H9 (cell line): Measurements from ENCODE around the gene CNDP1. TPM values are rescaled to one million over a fixed set of nuclear protein-coding genes. Genes with fewer than 3 reads are reported as not detected.

Experiments used
- DNase-seq: peaks from one replicate; pipeline ENCODE4 v3.0.0-alpha.2; 2017
- H2AFZ ChIP-seq: one replicate; pipeline ENCODE4 v1.6.1; 2013; ENCODE audit warnings: mild to moderate bottlenecking, low read length, control low read depth, moderate library complexity
- H2AK5ac ChIP-seq: 2 replicates; pipeline ENCODE4 v1.6.1; 2013; ENCODE audit warnings: low read length, control low read depth, mixed read lengths; ENCODE audit not compliant: insufficient read length
- H2BK120ac ChIP-seq: one replicate; pipeline ENCODE4 v1.6.1; 2013; ENCODE audit warnings: low read depth, mild to moderate bottlenecking, low read length, control low read depth, inconsistent platforms; ENCODE audit not compliant: poor library complexity, severe bottlenecking
- H2BK12ac ChIP-seq: 2 replicates; pipeline ENCODE4 v1.6.1; 2013; ENCODE audit warnings: low read length, control low read depth, mixed read lengths, low read depth; ENCODE audit not compliant: insufficient read length
- H2BK15ac ChIP-seq: 2 replicates; pipeline ENCODE4 v1.6.1; 2013; ENCODE audit warnings: low read depth, low read length, control low read depth
- H2BK20ac ChIP-seq: one replicate; pipeline ENCODE4 v1.6.1; 2013; ENCODE audit warnings: low read depth, mild to moderate bottlenecking, low read length, control low read depth, inconsistent platforms; ENCODE audit not compliant: poor library complexity, severe bottlenecking
- H2BK5ac ChIP-seq: 2 replicates; pipeline ENCODE4 v1.6.1; 2013; ENCODE audit warnings: low read length, control low read depth, mixed read lengths; ENCODE audit not compliant: insufficient read length
- H3K14ac ChIP-seq: 2 replicates; pipeline ENCODE4 v1.6.1; 2013; ENCODE audit warnings: low read length, control low read depth; ENCODE audit not compliant: insufficient read depth
- H3K18ac ChIP-seq: 2 replicates; pipeline ENCODE4 v1.6.1; 2013; ENCODE audit warnings: low read depth, mild to moderate bottlenecking, mixed read lengths, low read length, control low read depth; ENCODE audit not compliant: insufficient read length
- H3K23ac ChIP-seq: 2 replicates; pipeline ENCODE4 v1.6.1; 2013; ENCODE audit warnings: low read length, control low read depth, mixed read lengths, low read depth; ENCODE audit not compliant: insufficient read length
- H3K23me2 ChIP-seq: 2 replicates; pipeline ENCODE4 v1.6.1; 2013; ENCODE audit warnings: low read depth, mild to moderate bottlenecking, mixed read lengths, low read length, control low read depth; ENCODE audit not compliant: insufficient read length, poor library complexity, severe bottlenecking
- H3K27ac ChIP-seq: 2 replicates; pipeline ENCODE4 v1.5.1; 2013; ENCODE audit warnings: low read length, control low read depth, mixed read lengths, low read depth; ENCODE audit not compliant: insufficient read length
- H3K27me3 ChIP-seq: 2 replicates; pipeline ENCODE4 v1.6.1; 2013; ENCODE audit warnings: low read length, control low read depth, inconsistent platforms; ENCODE audit not compliant: insufficient read depth
- H3K4ac ChIP-seq: 2 replicates; pipeline ENCODE4 v1.6.1; 2013; ENCODE audit warnings: low read depth, mild to moderate bottlenecking, control low read depth, inconsistent platforms, low read length, moderate library complexity
- H3K4me1 ChIP-seq: 2 replicates; pipeline ENCODE4 v1.6.1; 2013; ENCODE audit warnings: low read length, control low read depth, inconsistent platforms; ENCODE audit not compliant: insufficient read depth
- H3K4me2 ChIP-seq: 2 replicates; pipeline ENCODE4 v1.6.1; 2013; ENCODE audit warnings: low read length, control low read depth, mixed read lengths; ENCODE audit not compliant: insufficient read length, insufficient read depth
- H3K56ac ChIP-seq: 2 replicates; pipeline ENCODE4 v1.6.1; 2013; ENCODE audit warnings: low read depth, mild to moderate bottlenecking, mixed read lengths, low read length, control low read depth; ENCODE audit not compliant: insufficient read length
- H3K79me1 ChIP-seq: 2 replicates; pipeline ENCODE4 v1.6.1; 2013; ENCODE audit warnings: low read depth, mild to moderate bottlenecking, moderate library complexity, low read length, control low read depth, inconsistent platforms; ENCODE audit not compliant: insufficient read depth, poor library complexity, severe bottlenecking
- H3K79me2 ChIP-seq: 2 replicates; pipeline ENCODE4 v1.6.1; 2013; ENCODE audit warnings: low read length, control low read depth, inconsistent platforms; ENCODE audit not compliant: insufficient read depth
- H3K9ac ChIP-seq: 2 replicates; pipeline ENCODE4 v1.6.1; 2013; ENCODE audit warnings: low read length, control low read depth, mixed read lengths; ENCODE audit not compliant: insufficient read length; ENCODE audit errors: extremely low read depth
- H3K9me3 ChIP-seq: one replicate; pipeline ENCODE4 v1.6.1; 2013; ENCODE audit warnings: low read depth, low read length, inconsistent platforms; ENCODE audit not compliant: control insufficient read depth
- H3T11ph ChIP-seq: one replicate; pipeline ENCODE4 v1.6.1; 2013; ENCODE audit warnings: mild to moderate bottlenecking, low read length, control low read depth, inconsistent platforms
- H4K20me1 ChIP-seq: one replicate; pipeline ENCODE4 v1.6.1; 2013; ENCODE audit not compliant: control insufficient read depth, insufficient read length, insufficient read depth
- H4K5ac ChIP-seq: 2 replicates; pipeline ENCODE4 v1.6.1; 2013; ENCODE audit warnings: low read depth, mild to moderate bottlenecking, mixed read lengths, low read length, control low read depth; ENCODE audit not compliant: insufficient read length
- H4K8ac ChIP-seq: replicated peaks from 2 replicates; pipeline ENCODE4 v1.6.1; 2013; ENCODE audit warnings: low read length, control low read depth, mixed read lengths, low read depth; ENCODE audit not compliant: insufficient read length
- H4K91ac ChIP-seq: 2 replicates; pipeline ENCODE4 v1.6.1; 2013; ENCODE audit warnings: low read depth, mild to moderate bottlenecking, moderate library complexity, mixed read lengths, low read length, control low read depth; ENCODE audit not compliant: insufficient read length
- H3K27ac Mint-ChIP-seq, 3 experiments: 2 replicates in 2 of 3; 3 replicates in 1 of 3; pipeline ENCODE4 v1.8.0; 2020 to 2021; ENCODE audit warnings: mixed read lengths in 3 of 3, mild to moderate bottlenecking in 1 of 3, moderate library complexity in 1 of 3
- H3K27me3 Mint-ChIP-seq: 2 replicates; pipeline ENCODE4 v1.8.0; 2021; ENCODE audit warnings: low read depth, mild to moderate bottlenecking, moderate library complexity, mixed read lengths
- H3K36me3 Mint-ChIP-seq, 3 experiments: 2 replicates in 2 of 3; 3 replicates in 1 of 3; pipeline ENCODE4 v1.8.0; 2020 to 2021; ENCODE audit warnings: low read depth in 3 of 3, mixed read lengths in 3 of 3; ENCODE audit not compliant: insufficient read depth in 1 of 3
- H3K4me1 Mint-ChIP-seq, 2 experiments: 2 replicates each; pipeline ENCODE4 v1.8.0; 2020; ENCODE audit warnings: mixed read lengths in 2 of 2
- H3K4me3 Mint-ChIP-seq, 2 experiments: 2 replicates in 1 of 2; 3 replicates in 1 of 2; pipeline ENCODE4 v1.8.0; 2020 to 2021; ENCODE audit warnings: mild to moderate bottlenecking in 2 of 2, mixed read lengths in 2 of 2, moderate library complexity in 1 of 2
- H3K9me3 Mint-ChIP-seq, 2 experiments: 2 replicates in 1 of 2; 3 replicates in 1 of 2; pipeline ENCODE4 v1.8.0; 2020; ENCODE audit warnings: mild to moderate bottlenecking in 2 of 2, mixed read lengths in 2 of 2, moderate library complexity in 1 of 2
- WGBS: extraction: QIAGEN DNeasy Blood & Tissue Kit; methylation state at CpG from one replicate; pipeline ENCODE4 v1.1.7; 2013; ENCODE audit warnings: missing lambda C conversion rate, low lambda C conversion rate, mixed read lengths; ENCODE audit not compliant: insufficient read length; ENCODE audit errors: extremely low coverage; 5-methylcytosine and 5-hydroxymethylcytosine counted together
- total RNA-seq: library from RNA; stranded (reverse); gene quantifications from 2 replicates; pipeline ENCODE4 v1.2.1, GENCODE V29; 2021
- TF ChIP-seq, protein P1 (sequence below): fragments of 200-600 bp; sonication (generic); conservative IDR thresholded peaks from 3 replicates; pipeline ENCODE4 v1.8.0; 2021; ENCODE audit warnings: antibody characterized with exemption, mild to moderate bottlenecking

The CNDP1 gene
- total RNA-seq, 1 experiment from 2014 or later = not detected

DNA sequence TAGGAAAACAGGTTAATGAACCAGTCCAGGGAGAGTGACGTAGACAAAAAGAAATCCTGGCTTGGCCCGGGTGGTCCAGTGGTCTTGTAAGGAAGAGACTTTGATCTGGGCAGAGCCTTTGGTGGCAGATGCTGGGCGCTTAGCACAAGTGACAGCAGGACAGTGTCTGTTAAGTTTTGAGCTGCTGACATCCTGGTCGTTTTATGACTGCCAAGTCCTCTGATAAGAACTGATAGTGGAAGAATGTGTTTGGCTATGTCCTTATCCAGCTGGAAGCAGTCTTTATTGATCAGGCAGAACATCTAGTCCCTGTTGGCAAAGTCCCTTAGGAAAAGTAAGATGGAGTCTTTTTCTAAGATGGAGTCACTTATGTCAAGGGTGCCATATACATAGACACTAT is 36.0 kb downstream of the CNDP1 start:
- Histone ChIP-seq H3K27me3 (no peaks in the 10 kb centered on the region), H2BK5ac (no peak overlapping the region), H2BK20ac (no peak overlapping the region), H2BK120ac (no peak overlapping the region), H3K4ac (no peak overlapping the region), H3K79me1 (no peaks in the 10 kb centered on the region), H4K5ac (no peak overlapping the region), H3K4me2 (no peak overlapping the region), H3K79me2 (no peaks in the 10 kb centered on the region), H3K56ac (no peak overlapping the region), H3K27ac (no peak overlapping the region), H2AFZ (no peak overlapping the region), H3K9me3 (no peaks in the 10 kb centered on the region), H2BK12ac (no peak overlapping the region), H3K14ac (no peak overlapping the region), H3K23me2 (no peaks in the 10 kb centered on the region), H3K23ac (no peak overlapping the region), H3K4me1 (no peaks in the 10 kb centered on the region), H3K9ac (no peak overlapping the region), H2BK15ac (no peak overlapping the region), H3K18ac (no peak overlapping the region), H4K20me1 (no peaks in the 10 kb centered on the region), H4K8ac (no peak overlapping the region), H3T11ph (no peak overlapping the region), H4K91ac (no peak overlapping the region), H2AK5ac (no peak overlapping the region)
- Mint-ChIP-seq H3K9me3 (peaks cover 32 to 41% of the 10 kb centered on the region in 2 experiments), H3K4me1 (no peaks in the 10 kb centered on the region), H3K4me3 (no peak overlapping the region), H3K27me3 (peaks cover 11% of the 10 kb centered on the region), H3K27ac (no peak overlapping the region), H3K36me3 (peaks cover 11 to 12% (median 12%) of the 10 kb centered on the region in 3 experiments)
- TF ChIP-seq, protein P1, sequence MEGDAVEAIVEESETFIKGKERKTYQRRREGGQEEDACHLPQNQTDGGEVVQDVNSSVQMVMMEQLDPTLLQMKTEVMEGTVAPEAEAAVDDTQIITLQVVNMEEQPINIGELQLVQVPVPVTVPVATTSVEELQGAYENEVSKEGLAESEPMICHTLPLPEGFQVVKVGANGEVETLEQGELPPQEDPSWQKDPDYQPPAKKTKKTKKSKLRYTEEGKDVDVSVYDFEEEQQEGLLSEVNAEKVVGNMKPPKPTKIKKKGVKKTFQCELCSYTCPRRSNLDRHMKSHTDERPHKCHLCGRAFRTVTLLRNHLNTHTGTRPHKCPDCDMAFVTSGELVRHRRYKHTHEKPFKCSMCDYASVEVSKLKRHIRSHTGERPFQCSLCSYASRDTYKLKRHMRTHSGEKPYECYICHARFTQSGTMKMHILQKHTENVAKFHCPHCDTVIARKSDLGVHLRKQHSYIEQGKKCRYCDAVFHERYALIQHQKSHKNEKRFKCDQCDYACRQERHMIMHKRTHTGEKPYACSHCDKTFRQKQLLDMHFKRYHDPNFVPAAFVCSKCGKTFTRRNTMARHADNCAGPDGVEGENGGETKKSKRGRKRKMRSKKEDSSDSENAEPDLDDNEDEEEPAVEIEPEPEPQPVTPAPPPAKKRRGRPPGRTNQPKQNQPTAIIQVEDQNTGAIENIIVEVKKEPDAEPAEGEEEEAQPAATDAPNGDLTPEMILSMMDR = no peak
- no CpG with 5 or more reads among the region's 4 CpGs for WGBS
- no peak for DNase-seq
